ENCODE data around the gene TUNAR. TPM values are rescaled to one million over a fixed set of nuclear protein-coding genes. Genes with fewer than 3 reads are reported as not detected.

The TUNAR gene
- total RNA-seq, 4 donors from 2014 or later = not detected

DNA sequence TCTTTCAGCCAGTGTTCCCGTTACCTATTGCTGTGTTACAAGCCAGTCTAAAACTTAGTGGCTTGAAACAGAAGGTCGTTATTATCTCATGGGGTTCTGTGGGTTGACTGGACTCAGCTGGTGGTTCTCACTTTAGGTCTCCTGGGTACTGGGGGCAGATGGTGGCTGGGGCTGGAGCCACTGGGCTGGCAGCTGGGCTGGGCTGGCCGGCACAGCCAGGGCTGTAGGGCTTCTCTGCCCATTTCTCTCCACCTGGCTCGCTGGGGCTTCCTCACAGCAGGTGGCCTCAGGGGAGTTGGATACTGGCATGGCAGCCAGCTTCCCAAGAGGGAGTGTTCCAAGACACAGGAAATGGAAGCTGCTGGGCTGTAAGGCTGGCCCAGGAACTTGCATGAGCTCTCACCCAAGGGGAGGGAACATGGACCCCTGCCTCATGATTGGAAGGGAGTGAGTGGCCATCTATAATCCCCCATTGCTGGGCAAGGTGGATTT lies 27.0 kb downstream of the TUNAR start:
- no peak for DNase-seq (ENCODE audit: low spot score in 2 of 2)
- Histone ChIP-seq H3K27me3 (no peaks in the 10 kb centered on the region), H3K36me3 (no peaks in the 10 kb centered on the region), H3K27ac (no peak overlapping the region), H3K4me3 (no peak overlapping the region), H3K9me3 (no peaks in the 10 kb centered on the region), H3K4me1 (no peaks in the 10 kb centered on the region)
- TF ChIP-seq, protein P1, sequence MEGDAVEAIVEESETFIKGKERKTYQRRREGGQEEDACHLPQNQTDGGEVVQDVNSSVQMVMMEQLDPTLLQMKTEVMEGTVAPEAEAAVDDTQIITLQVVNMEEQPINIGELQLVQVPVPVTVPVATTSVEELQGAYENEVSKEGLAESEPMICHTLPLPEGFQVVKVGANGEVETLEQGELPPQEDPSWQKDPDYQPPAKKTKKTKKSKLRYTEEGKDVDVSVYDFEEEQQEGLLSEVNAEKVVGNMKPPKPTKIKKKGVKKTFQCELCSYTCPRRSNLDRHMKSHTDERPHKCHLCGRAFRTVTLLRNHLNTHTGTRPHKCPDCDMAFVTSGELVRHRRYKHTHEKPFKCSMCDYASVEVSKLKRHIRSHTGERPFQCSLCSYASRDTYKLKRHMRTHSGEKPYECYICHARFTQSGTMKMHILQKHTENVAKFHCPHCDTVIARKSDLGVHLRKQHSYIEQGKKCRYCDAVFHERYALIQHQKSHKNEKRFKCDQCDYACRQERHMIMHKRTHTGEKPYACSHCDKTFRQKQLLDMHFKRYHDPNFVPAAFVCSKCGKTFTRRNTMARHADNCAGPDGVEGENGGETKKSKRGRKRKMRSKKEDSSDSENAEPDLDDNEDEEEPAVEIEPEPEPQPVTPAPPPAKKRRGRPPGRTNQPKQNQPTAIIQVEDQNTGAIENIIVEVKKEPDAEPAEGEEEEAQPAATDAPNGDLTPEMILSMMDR (IDR thresholded peaks at IDR 0.05) = no peak
- TF ChIP-seq POLR2A (IDR thresholded peaks at IDR 0.05) (no peak), EP300 (IDR thresholded peaks at IDR 0.05) (no peak)
- WGBS, 2 donors = 66 to 69% methylated on average over 4 of the region's 4 CpGs

GRCh38 chr14:95906591-95906990 lies 30.0 kb downstream of the TUNAR start:
- no peak for TF ChIP-seq EP300 (IDR thresholded peaks at IDR 0.05)
- TF ChIP-seq, protein P1 (IDR thresholded peaks at IDR 0.05) = no peak
- TF ChIP-seq POLR2A (IDR thresholded peaks at IDR 0.05) = no peak
- no peak for DNase-seq (ENCODE audit: low spot score in 2 of 2)
- 74 to 84% methylated on average over 4 of the region's 4 CpGs for WGBS, 2 donors

GRCh38 chr14:95910628-95911027 lies 34.0 kb downstream of the TUNAR start:
- Histone ChIP-seq H3K4me1 (no peaks in the 10 kb centered on the region), H3K9me3 (no peaks in the 10 kb centered on the region), H3K27me3 (no peaks in the 10 kb centered on the region), H3K4me3 (no peak overlapping the region), H3K36me3 (no peaks in the 10 kb centered on the region), H3K27ac (no peak overlapping the region)
- TF ChIP-seq EP300 (IDR thresholded peaks at IDR 0.05) (no peak), POLR2A (IDR thresholded peaks at IDR 0.05) (no peak)
- TF ChIP-seq, protein P1 (IDR thresholded peaks at IDR 0.05) = no peak
- DNase-seq (ENCODE audit: low spot score in 2 of 2) = no peak
- 50 to 58% methylated on average over 4 of the region's 4 CpGs for WGBS, 2 donors

More at GRCh38 chr14:95906591-95906990, 30.0 kb downstream of the TUNAR start:
- Histone ChIP-seq H3K4me1 (no peaks in the 10 kb centered on the region), H3K9me3 (no peaks in the 10 kb centered on the region), H3K4me3 (no peak overlapping the region), H3K27me3 (no peaks in the 10 kb centered on the region), H3K27ac (no peak overlapping the region), H3K36me3 (no peaks in the 10 kb centered on the region)

- H3K36me3 ChIP-seq = no peaks in the 10 kb centered on the region
- no peaks in the 10 kb centered on the region for H3K27me3 ChIP-seq
- WGBS, 2 donors = 89% methylated on average over 7 of the region's 7 CpGs
- TF ChIP-seq POLR2A (IDR thresholded peaks at IDR 0.05) (no peak), EP300 (IDR thresholded peaks at IDR 0.05) (no peak)
- TF ChIP-seq, protein P1 (IDR thresholded peaks at IDR 0.05) = no peak
- H3K9me3 ChIP-seq = no peaks in the 10 kb centered on the region
- H3K4me1 ChIP-seq = no peaks in the 10 kb centered on the region
- no peak overlapping the region for H3K4me3 ChIP-seq
- H3K27ac ChIP-seq = no peak overlapping the region
- DNase-seq (ENCODE audit: low spot score in 2 of 2) = no peak
Measured at GRCh38 chr14:95911456-95911855, 34.8 kb downstream of the TUNAR start.

DNA sequence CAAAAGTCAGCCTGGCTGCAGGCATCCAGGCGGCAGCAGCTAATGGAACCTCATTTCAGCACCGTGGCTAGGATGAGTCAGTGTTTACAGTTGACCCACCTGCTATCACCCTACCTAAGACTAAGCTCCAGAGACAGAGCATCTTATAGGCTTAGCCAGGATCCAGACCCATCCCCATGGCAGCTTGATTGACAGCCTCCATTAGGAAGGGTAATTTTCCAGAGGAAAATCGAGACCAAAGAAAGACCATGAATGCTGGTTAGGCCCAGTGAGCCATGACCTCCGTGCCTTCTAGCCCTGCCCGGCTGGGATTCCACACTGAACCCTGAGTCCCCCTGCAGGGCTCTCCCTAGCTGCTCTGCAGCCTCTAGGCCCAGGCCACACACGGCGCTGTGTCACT lies 38.7 kb downstream of the TUNAR start:
- Histone ChIP-seq H3K9me3 (no peaks in the 10 kb centered on the region), H3K4me1 (no peaks in the 10 kb centered on the region), H3K4me3 (no peak overlapping the region), H3K27ac (no peak overlapping the region), H3K27me3 (no peaks in the 10 kb centered on the region), H3K36me3 (no peaks in the 10 kb centered on the region)
- DNase-seq (ENCODE audit: low spot score in 2 of 2) = no peak
- WGBS, 2 donors = 42 to 49% methylated on average over 7 of the region's 7 CpGs
- TF ChIP-seq, protein P1 (IDR thresholded peaks at IDR 0.05) = no peak
- TF ChIP-seq EP300 (IDR thresholded peaks at IDR 0.05) = no peak
- no peak for TF ChIP-seq POLR2A (IDR thresholded peaks at IDR 0.05)

Measured in tibial nerve (tissue), 4 donors.